B cell (primary cell): ENCODE data around the gene MRPL36. TPM values are rescaled to one million over a fixed set of nuclear protein-coding genes. Genes with fewer than 3 reads are reported as not detected.

ENCODE experiments used
- ATAC-seq: fragments of 200-7000 bp; cut with Tn5 transposase; one replicate; pipeline ENCODE4 v1.10.0; 2021; ENCODE audit warnings: low read depth, mild to moderate bottlenecking, moderate number of reproducible peaks, moderate library complexity
- CTCF ChIA-PET: fragments of 350-600 bp; sonication (Branson Sonifier 250); formaldehyde crosslinking; loops from one replicate; lab custom pipeline; 2021; ENCODE audit warnings: antibody characterized with exemption, inconsistent platforms; lab: Charles Lee
- POLR2A ChIA-PET: fragments of 350-600 bp; sonication (Branson Sonifier 250); formaldehyde crosslinking; loops from one replicate; lab custom pipeline; 2021; ENCODE audit warnings: antibody characterized with exemption; lab: Charles Lee
- DNase-seq: peaks from one replicate; pipeline ENCODE4 v3.0.0; 2013
- H2AFZ ChIP-seq: 2 replicates; pipeline ENCODE4 v1.6.1; 2012; ENCODE audit warnings: mild to moderate bottlenecking, low read depth, low read length; ENCODE audit not compliant: insufficient read depth, poor library complexity, severe bottlenecking
- H3K27ac ChIP-seq, 2 donors: 1 replicate in 1 of 2; 2 replicates in 1 of 2; pipeline ENCODE4 v1.5.1; 2012 to 2013; ENCODE audit warnings: low read length in 2 of 2, mild to moderate bottlenecking in 2 of 2, moderate library complexity in 1 of 2
- H3K27me3 ChIP-seq, 4 experiments: fragments of 200-600 bp in 1 of 4; sonication (generic) in 1 of 4; replicated peaks in 1 of 4; 1 replicate in 2 of 4; 2 replicates in 2 of 4; pipeline versions ENCODE4 v1.6.1 to v1.7.0; 2013 to 2016; ENCODE audit warnings: low read length in 3 of 4, mild to moderate bottlenecking in 2 of 4, mixed read lengths in 1 of 4, moderate library complexity in 1 of 4; ENCODE audit not compliant: insufficient read depth in 4 of 4, control insufficient read depth in 3 of 4; ENCODE audit errors: control extremely low read depth in 1 of 4
- H3K36me3 ChIP-seq, 2 experiments: replicated peaks in 1 of 2; 1 replicate in 1 of 2; 2 replicates in 1 of 2; pipeline versions ENCODE4 v1.6.1 to v1.7.1; 2013; ENCODE audit warnings: low read length in 1 of 2; ENCODE audit not compliant: insufficient read depth in 2 of 2, control insufficient read depth in 1 of 2; ENCODE audit errors: control extremely low read depth in 1 of 2, extremely low read depth in 1 of 2
- H3K4me1 ChIP-seq, 2 donors: fragments of 200-600 bp in 1 of 2; sonication (generic) in 1 of 2; 1 replicate in 1 of 2; 2 replicates in 1 of 2; pipeline versions ENCODE4 v1.5.1 to v1.6.1; 2013 to 2017; ENCODE audit warnings: low read length in 2 of 2; ENCODE audit not compliant: control insufficient read depth in 2 of 2, insufficient read depth in 2 of 2
- H3K4me2 ChIP-seq: replicated peaks from 2 replicates; pipeline ENCODE3; 2012; ENCODE audit warnings: mild to moderate bottlenecking, low read depth, low read length; ENCODE audit not compliant: poor library complexity, severe bottlenecking
- H3K4me3 ChIP-seq, 5 experiments: fragments of 200-600 bp in 1 of 5; sonication (generic) in 1 of 5; 1 replicate in 3 of 5; 2 replicates in 2 of 5; pipeline versions ENCODE4 v1.5.1 to v1.7.0; 2011 to 2016; ENCODE audit warnings: low read length in 4 of 5, mild to moderate bottlenecking in 4 of 5, low read depth in 2 of 5, control low read depth in 1 of 5, moderate library complexity in 1 of 5; ENCODE audit not compliant: insufficient read depth in 1 of 5; ENCODE audit errors: control extremely low read depth in 1 of 5, extremely low read depth in 1 of 5
- H3K79me2 ChIP-seq: fragments of 200-600 bp; sonication (generic); one replicate; pipeline ENCODE4 v1.6.0; 2016; ENCODE audit warnings: low read length; ENCODE audit not compliant: control insufficient read depth, insufficient read depth
- H3K9ac ChIP-seq: fragments of 200-600 bp; sonication (generic); 2 replicates; pipeline ENCODE4 v1.6.1; 2017; ENCODE audit warnings: mild to moderate bottlenecking, low read length, moderate library complexity
- H3K9me3 ChIP-seq, 3 donors: one replicate each; pipeline versions ENCODE4 v1.6.1 to v1.7.1; 2013; ENCODE audit warnings: low read length in 2 of 3; ENCODE audit not compliant: control insufficient read depth in 2 of 3, insufficient read depth in 1 of 3; ENCODE audit errors: control extremely low read depth in 1 of 3
- H4K20me1 ChIP-seq: 2 replicates; pipeline ENCODE4 v1.6.0; 2012; ENCODE audit warnings: mild to moderate bottlenecking, low read length; ENCODE audit not compliant: insufficient read depth, control insufficient read depth, poor library complexity, severe bottlenecking
- H3K27ac Mint-ChIP-seq: one replicate; pipeline ENCODE4 v1.8.0; 2021; ENCODE audit warnings: mixed read lengths
- H3K27me3 Mint-ChIP-seq: one replicate; pipeline ENCODE4 v1.8.0; 2021; ENCODE audit warnings: mixed read lengths
- H3K4me1 Mint-ChIP-seq: one replicate; pipeline ENCODE4 v1.8.0; 2021; ENCODE audit warnings: mixed read lengths
- H3K4me3 Mint-ChIP-seq: one replicate; pipeline ENCODE4 v1.8.0; 2021; ENCODE audit warnings: mixed read lengths
- H3K9me3 Mint-ChIP-seq: one replicate; pipeline ENCODE4 v1.8.0; 2022; ENCODE audit warnings: mixed read lengths; ENCODE audit not compliant: insufficient read depth
- CTCF ChIP-seq: fragments of 200-600 bp; IDR thresholded peaks from one replicate; pipeline ENCODE4 v1.8.0; 2022; ENCODE audit warnings: antibody characterized with exemption, mild to moderate bottlenecking
- EZH2 ChIP-seq: IDR thresholded peaks from 2 replicates; pipeline ENCODE4 v1.6.1; 2012; ENCODE audit warnings: borderline replicate concordance, low read depth, mild to moderate bottlenecking, moderate library complexity, low read length; ENCODE audit not compliant: insufficient read depth, poor library complexity, severe bottlenecking
- WGBS: methylation state at CpG from one replicate; pipeline ENCODE4 v1.1.5; 2013; ENCODE audit warnings: missing lambda C conversion rate; ENCODE audit not compliant: insufficient coverage; 5-methylcytosine and 5-hydroxymethylcytosine counted together
- intact Hi-C: fragments of 100-400 bp; cut with micrococcal nuclease; formaldehyde crosslinking; loops from one replicate; pipeline ENCODE4 v1.10.0; 2022
- polyA plus RNA-seq: library from polyadenylated mRNA; depleted of rRNA; stranded (reverse); fragments of >200 nt; gene quantifications from 2 replicates; pipeline ENCODE4 v1.2.3, GENCODE V29; 2012
- total RNA-seq, 2 donors: library from RNA; stranded (reverse); fragments of 120-200 nt in 1 of 2; gene quantifications; 1 replicate in 1 of 2; 2 replicates in 1 of 2; pipeline versions ENCODE4 v1.2.3 to v1.2.4, GENCODE V29; 2013 to 2022

MRPL36 gene
- total and polyA plus RNA-seq, 2 donors (not counting 1 experiment from before 2014, with no cell fraction given) = 12.5 to 25.0 TPM

GRCh38 chr5:1768283-1769000 is 31.2 kb downstream of the MRPL36 start:
- TF ChIP-seq EZH2 (no peak), CTCF (no peak)
- peaks cover 0 to 24% (median 5%) of the 10 kb centered on the region in 4 experiments for H3K27me3 ChIP-seq
- 91% methylated on average over 29 of the region's 35 CpGs for WGBS
- no peak overlapping the region for H3K27ac ChIP-seq
- H3K9me3 ChIP-seq = peaks cover 0 to 10% (median 0%) of the 10 kb centered on the region in 3 donors
- no peak overlapping the region for H3K4me2 ChIP-seq
- intact Hi-C loops = loop anchor here (10.0 kb wide), 1 partner anchor 266 kb away; no protein-coding TSS in a partner anchor
- no peak overlapping the region for H3K27ac Mint-ChIP-seq
- H3K9ac ChIP-seq = no peak overlapping the region
- no peak overlapping the region for H3K4me3 Mint-ChIP-seq
- no peaks in the 10 kb centered on the region for H4K20me1 ChIP-seq
- H3K79me2 ChIP-seq = no peaks in the 10 kb centered on the region
- H3K4me1 Mint-ChIP-seq = no peaks in the 10 kb centered on the region
- H3K4me1 ChIP-seq = peaks cover 3 to 6% of the 10 kb centered on the region in 2 donors
- H3K36me3 ChIP-seq = no peaks in the 10 kb centered on the region
- ChIA-PET CTCF (no interaction called here), POLR2A (no interaction called here)
- no peak overlapping the region for H2AFZ ChIP-seq
- peaks cover 19% of the 10 kb centered on the region for H3K27me3 Mint-ChIP-seq
- H3K4me3 ChIP-seq = no peak overlapping the region
- DNase-seq (no peak), ATAC-seq (no peak)
- no peaks in the 10 kb centered on the region for H3K9me3 Mint-ChIP-seq

DNA sequence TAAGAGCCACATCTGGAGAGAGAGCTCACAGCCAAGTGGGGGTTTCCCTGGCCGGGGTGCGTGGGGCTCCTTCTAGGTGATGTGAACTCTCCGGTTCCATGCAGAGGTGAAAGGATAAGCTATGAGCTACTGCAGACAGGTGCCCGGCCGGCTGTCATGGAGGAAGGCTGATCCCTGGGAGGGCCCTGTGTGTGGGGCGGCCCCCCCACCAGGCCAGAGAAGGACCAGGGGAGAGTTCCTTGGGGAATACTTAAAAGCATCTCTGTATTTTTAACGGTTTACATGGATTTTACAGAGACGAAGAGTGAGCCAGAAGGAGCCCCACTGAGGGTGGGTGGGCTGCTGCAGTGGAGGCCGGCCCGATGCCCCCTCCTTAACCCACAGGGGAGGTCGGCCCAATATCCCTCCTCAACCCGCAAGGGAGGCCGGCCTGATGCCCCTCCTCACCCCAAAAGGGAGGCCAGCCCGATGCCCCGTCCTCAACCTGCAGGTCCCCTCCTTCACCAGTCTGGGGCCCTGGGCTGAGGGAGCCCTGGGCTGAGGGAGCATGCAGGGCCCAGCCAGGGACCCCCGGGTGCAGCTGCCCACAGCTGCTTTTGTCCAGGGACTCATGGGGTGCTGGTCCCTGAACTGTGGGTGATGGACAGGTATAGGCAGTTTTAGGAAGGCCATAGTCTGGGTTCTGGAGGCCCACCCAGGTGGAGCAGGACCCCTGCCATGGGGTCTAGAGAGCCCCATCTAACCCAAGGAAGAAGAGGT is 31.9 kb downstream of the MRPL36 start:
- no peaks in the 10 kb centered on the region for H3K79me2 ChIP-seq
- no peak for TF ChIP-seq EZH2
- no peak overlapping the region for H3K4me2 ChIP-seq
- no peak overlapping the region for H3K9ac ChIP-seq
- ChIA-PET POLR2A (no interaction called here), CTCF (no interaction called here)
- H4K20me1 ChIP-seq = no peaks in the 10 kb centered on the region
- Mint-ChIP-seq H3K27me3 (peaks cover 24% of the 10 kb centered on the region), H3K4me1 (no peaks in the 10 kb centered on the region), H3K4me3 (no peak overlapping the region), H3K27ac (no peak overlapping the region), H3K9me3 (no peaks in the 10 kb centered on the region)
- peaks cover 0 to 10% (median 0%) of the 10 kb centered on the region in 3 donors for H3K9me3 ChIP-seq
- H3K36me3 ChIP-seq = no peaks in the 10 kb centered on the region
- H3K4me3 ChIP-seq = no peak overlapping the region
- DNase-seq = no peak
- peaks cover 3 to 6% of the 10 kb centered on the region in 2 donors for H3K4me1 ChIP-seq
- H3K27ac ChIP-seq = no peak overlapping the region
- no peak overlapping the region for H2AFZ ChIP-seq
- intact Hi-C loops = loop anchor here (10.0 kb wide), 1 partner anchor 267 kb away; no protein-coding TSS in a partner anchor
- WGBS = 85% methylated on average over 10 of the region's 16 CpGs
- no peak for ATAC-seq
- H3K27me3 ChIP-seq = peaks cover 0 to 30% (median 5%) of the 10 kb centered on the region in 4 experiments
